Endodermal cell (in vitro differentiated cells): ENCODE results near the gene NENF. TPM values are rescaled to one million over a fixed set of nuclear protein-coding genes. Genes with fewer than 3 reads are reported as not detected.
"Not testable (repeated sequence)": the region's sequence is repeated elsewhere in the genome, so short reads cannot be mapped to it uniquely, and the experiment has no call there.

Experiments
- DNase-seq: peaks from one replicate; pipeline ENCODE4 v3.0.0-alpha.2; 2017
- H3K27ac ChIP-seq: 2 replicates; pipeline ENCODE4 v1.5.1; 2013; ENCODE audit warnings: mild to moderate bottlenecking, low read depth, low read length, moderate library complexity
- H3K27me3 ChIP-seq: 2 replicates; pipeline ENCODE4 v1.6.1; 2013; ENCODE audit warnings: mild to moderate bottlenecking, low read length, moderate library complexity; ENCODE audit not compliant: insufficient read depth, control insufficient read depth, poor library complexity, severe bottlenecking
- H3K36me3 ChIP-seq: 2 replicates; pipeline ENCODE4 v1.7.0; 2013; ENCODE audit warnings: mild to moderate bottlenecking, low read length, moderate library complexity; ENCODE audit not compliant: control insufficient read depth, insufficient read depth
- H3K4me1 ChIP-seq: one replicate; pipeline ENCODE4 v1.7.0; 2013; ENCODE audit warnings: low read length; ENCODE audit not compliant: control insufficient read depth, insufficient read depth
- H3K4me3 ChIP-seq: 2 replicates; pipeline ENCODE4 v1.5.1; 2013; ENCODE audit warnings: mild to moderate bottlenecking, low read length, moderate library complexity
- H3K9ac ChIP-seq: 2 replicates; pipeline ENCODE4 v1.6.1; 2013; ENCODE audit warnings: mild to moderate bottlenecking, low read length, moderate library complexity; ENCODE audit not compliant: poor library complexity, severe bottlenecking; ENCODE audit errors: extremely low read depth
- H3K9me3 ChIP-seq: 2 replicates; pipeline ENCODE4 v1.6.1; 2013; ENCODE audit warnings: mild to moderate bottlenecking, low read length, moderate library complexity; ENCODE audit not compliant: control insufficient read depth
- H3K27ac Mint-ChIP-seq: 2 replicates; pipeline ENCODE4 v1.8.0; 2020; ENCODE audit warnings: mixed read lengths
- H3K27me3 Mint-ChIP-seq: 2 replicates; pipeline ENCODE4 v1.8.0; 2021; ENCODE audit warnings: mild to moderate bottlenecking, mixed read lengths; ENCODE audit not compliant: insufficient read depth
- H3K36me3 Mint-ChIP-seq: 2 replicates; pipeline ENCODE4 v1.8.0; 2020; ENCODE audit warnings: low read depth, mixed read lengths
- H3K4me1 Mint-ChIP-seq: 2 replicates; pipeline ENCODE4 v1.8.0; 2020; ENCODE audit warnings: mixed read lengths
- H3K4me3 Mint-ChIP-seq: 2 replicates; pipeline ENCODE4 v1.8.0; 2020; ENCODE audit warnings: mild to moderate bottlenecking, moderate library complexity, mixed read lengths
- H3K9me3 Mint-ChIP-seq: 2 replicates; pipeline ENCODE4 v1.8.0; 2020; ENCODE audit warnings: mild to moderate bottlenecking, mixed read lengths
- WGBS, 2 experiments: methylation state at CpG; one replicate each; pipeline versions ENCODE4 v1.1.5 to v1.1.7; 2013; ENCODE audit warnings: missing lambda C conversion rate in 2 of 2, mixed read lengths in 1 of 2; ENCODE audit not compliant: insufficient coverage in 1 of 2, insufficient read length in 1 of 2; 5-methylcytosine and 5-hydroxymethylcytosine counted together
- long read RNA-seq, 4 experiments: library from polyadenylated mRNA in 2 of 4; library from RNA in 1 of 4; library from capped mRNA in 1 of 4; stranded (forward) in 3 of 4; unstranded in 1 of 4; transcript quantifications; one replicate each; pipeline ENCODE4 v2.0.0, GENCODE V29; 2020 to 2021; ENCODE audit warnings: inconsistent platforms in 1 of 4
- polyA plus RNA-seq, 2 experiments: library from polyadenylated mRNA; stranded (reverse); fragments of 50-300 nt; gene quantifications; one replicate each; pipeline ENCODE4 v1.2.3, GENCODE V29; 2013
- total RNA-seq, 2 donors: library from RNA; stranded (reverse); fragmentation: NEBNext Ultra II Directional in 1 of 2; extraction: Animal tissue kit (Norgen Biotek cat#: 25700) in 1 of 2; gene quantifications; 2 replicates in 1 of 2; 3 replicates in 1 of 2; pipeline ENCODE4 v1.2.1, GENCODE V29; 2021
- TF ChIP-seq, protein P1 (sequence below): fragments of 200-600 bp; sonication (generic); conservative IDR thresholded peaks from 2 replicates; pipeline ENCODE4 v1.5.0; 2021; ENCODE audit warnings: antibody characterized with exemption, mild to moderate bottlenecking

The NENF gene
- 10 to 100 TPM; 27.0 to 35.3 TPM for total RNA-seq
- polyA plus RNA-seq (2013, experiment 1 of 2), result 22.5 TPM
- polyA plus RNA-seq (2013, experiment 2 of 2), result 20.2 TPM
- long read RNA-seq, experiment 1, transcript NENF-201 (4 exons, 949 nt), result major isoform, 21 of 24 reads
- long read RNA-seq, experiment 1, partial matches to known transcripts, result 0 of 24 reads
- long read RNA-seq, experiment 1, other reads (novel, unspliced or antisense), result 0 of 24 reads
- long read RNA-seq, experiment 2, transcript NENF-201 (4 exons, 949 nt), result major isoform, 36 of 38 reads
- long read RNA-seq, experiment 2, partial matches to known transcripts, result 0 of 38 reads
- long read RNA-seq, experiment 2, other reads (novel, unspliced or antisense), result 0 of 38 reads
- long read RNA-seq, experiment 3, result 0 reads
- long read RNA-seq, experiment 4, partial matches to known transcripts, result 0 of 1 reads
- long read RNA-seq, experiment 4, other reads (novel, unspliced or antisense), result 0 of 1 reads

DNA sequence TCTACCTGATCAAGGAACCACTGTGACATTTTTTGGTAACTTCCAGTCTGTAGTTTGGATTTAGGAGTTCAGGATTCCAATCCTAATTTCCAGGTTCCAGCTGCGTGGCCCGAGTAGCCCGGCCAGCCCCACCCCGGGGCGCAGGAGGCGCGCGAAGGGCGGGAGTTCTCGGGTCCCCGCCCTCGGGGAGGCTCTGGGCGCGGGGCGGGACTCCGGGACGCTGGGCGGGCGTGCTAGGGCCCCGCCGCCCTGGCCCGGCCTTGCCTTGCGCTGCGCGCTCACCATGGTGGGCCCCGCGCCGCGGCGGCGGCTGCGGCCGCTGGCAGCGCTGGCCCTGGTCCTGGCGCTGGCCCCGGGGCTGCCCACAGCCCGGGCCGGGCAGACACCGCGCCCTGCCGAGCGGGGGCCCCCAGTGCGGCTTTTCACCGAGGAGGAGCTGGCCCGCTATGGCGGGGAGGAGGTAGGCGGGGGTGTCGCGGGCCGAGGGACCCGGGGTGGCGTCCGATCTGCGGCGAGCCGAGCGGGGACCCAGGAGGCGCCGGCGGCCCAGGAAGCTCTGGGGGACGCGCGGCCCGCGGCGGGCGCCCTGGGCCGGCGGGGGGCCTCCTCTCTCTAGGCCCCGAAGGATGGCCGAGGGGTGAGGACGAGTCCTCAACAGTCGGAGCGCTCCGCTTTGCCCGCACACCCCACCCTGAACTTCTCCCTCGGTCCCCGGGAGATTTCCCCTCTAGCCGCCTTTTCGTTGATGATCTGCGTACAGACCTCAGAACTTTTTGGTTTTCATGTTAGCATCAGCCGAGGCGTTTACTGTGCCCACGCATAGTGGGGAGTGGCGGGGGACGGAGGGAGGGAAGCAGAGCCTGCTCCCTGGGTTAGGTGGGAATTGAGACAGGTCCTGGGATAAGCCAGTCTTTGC is at the start of gene NENF:
TSS of gene NENF (plus strand) at position 260 of the 916 bp plus-strand sequence. CDS start at position 284, 24 bp downstream.
- peak within 1 kb of the TSS; percentile 11 for H3K9ac ChIP-seq
- H3K27ac ChIP-seq, result no peak within 1 kb of the TSS
- 1 to 4% methylated on average over 28 to 86 of the region's 86 CpGs for WGBS, 2 experiments
- Mint-ChIP-seq H3K36me3 (no peaks in the 10 kb centered on the region), H3K4me3 (peak within 1 kb of the TSS; percentile 73), H3K4me1 (peaks cover 11% of the 10 kb centered on the region), H3K27me3 (peaks cover 7% of the 10 kb centered on the region), H3K9me3 (no peaks in the 10 kb centered on the region), H3K27ac (no peak within 1 kb of the TSS)
- no peaks in the 10 kb centered on the region for H3K4me1 ChIP-seq
- TF ChIP-seq, protein P1, sequence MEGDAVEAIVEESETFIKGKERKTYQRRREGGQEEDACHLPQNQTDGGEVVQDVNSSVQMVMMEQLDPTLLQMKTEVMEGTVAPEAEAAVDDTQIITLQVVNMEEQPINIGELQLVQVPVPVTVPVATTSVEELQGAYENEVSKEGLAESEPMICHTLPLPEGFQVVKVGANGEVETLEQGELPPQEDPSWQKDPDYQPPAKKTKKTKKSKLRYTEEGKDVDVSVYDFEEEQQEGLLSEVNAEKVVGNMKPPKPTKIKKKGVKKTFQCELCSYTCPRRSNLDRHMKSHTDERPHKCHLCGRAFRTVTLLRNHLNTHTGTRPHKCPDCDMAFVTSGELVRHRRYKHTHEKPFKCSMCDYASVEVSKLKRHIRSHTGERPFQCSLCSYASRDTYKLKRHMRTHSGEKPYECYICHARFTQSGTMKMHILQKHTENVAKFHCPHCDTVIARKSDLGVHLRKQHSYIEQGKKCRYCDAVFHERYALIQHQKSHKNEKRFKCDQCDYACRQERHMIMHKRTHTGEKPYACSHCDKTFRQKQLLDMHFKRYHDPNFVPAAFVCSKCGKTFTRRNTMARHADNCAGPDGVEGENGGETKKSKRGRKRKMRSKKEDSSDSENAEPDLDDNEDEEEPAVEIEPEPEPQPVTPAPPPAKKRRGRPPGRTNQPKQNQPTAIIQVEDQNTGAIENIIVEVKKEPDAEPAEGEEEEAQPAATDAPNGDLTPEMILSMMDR, result no peak
- DNase-seq, result peak; percentile 86
- H3K27me3 ChIP-seq, result no peaks in the 10 kb centered on the region
- no peaks in the 10 kb centered on the region for H3K36me3 ChIP-seq
- no peaks in the 10 kb centered on the region for H3K9me3 ChIP-seq
- peak within 1 kb of the TSS; percentile 86 for H3K4me3 ChIP-seq

DNA sequence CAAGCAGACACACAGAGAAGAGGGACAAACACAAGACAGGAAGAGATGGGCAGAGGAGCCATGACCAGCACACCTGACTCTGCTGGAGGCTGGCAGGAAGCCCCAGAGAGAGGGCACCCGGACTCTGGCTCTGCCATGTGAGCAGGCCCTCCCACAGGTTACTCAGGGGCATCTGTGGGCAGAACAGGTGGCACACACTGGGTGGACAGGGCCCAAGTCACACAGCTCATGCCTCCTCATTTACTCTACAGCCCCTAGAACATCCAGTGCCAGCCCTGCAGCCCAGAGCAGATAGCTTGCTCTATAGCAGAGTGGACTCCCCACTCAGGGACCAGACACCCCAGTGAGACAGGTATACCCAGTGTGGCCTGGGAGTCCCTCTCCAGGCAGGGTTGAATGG is 46.7 kb upstream of the NENF start:
- Mint-ChIP-seq H3K4me3 (no peak overlapping the region), H3K4me1 (no peaks in the 10 kb centered on the region), H3K36me3 (peaks cover 74% of the 10 kb centered on the region), H3K27me3 (no peaks in the 10 kb centered on the region), H3K9me3 (peaks cover 21% of the 10 kb centered on the region), H3K27ac (no peak overlapping the region)
- no peak overlapping the region for H3K9ac ChIP-seq
- peak; percentile 32 for DNase-seq
- no peak overlapping the region for H3K4me3 ChIP-seq
- H3K36me3 ChIP-seq, result peaks cover 85% of the 10 kb centered on the region
- WGBS, 2 experiments, result 76% methylated on average over 1 of the region's 1 CpG; no CpG with 5 or more reads in 1 of the 2 experiments
- no peaks in the 10 kb centered on the region for H3K27me3 ChIP-seq
- H3K27ac ChIP-seq, result no peak overlapping the region
- H3K9me3 ChIP-seq, result peaks cover 30% of the 10 kb centered on the region
- TF ChIP-seq, protein P1, result no peak
- H3K4me1 ChIP-seq, result no peaks in the 10 kb centered on the region

DNA sequence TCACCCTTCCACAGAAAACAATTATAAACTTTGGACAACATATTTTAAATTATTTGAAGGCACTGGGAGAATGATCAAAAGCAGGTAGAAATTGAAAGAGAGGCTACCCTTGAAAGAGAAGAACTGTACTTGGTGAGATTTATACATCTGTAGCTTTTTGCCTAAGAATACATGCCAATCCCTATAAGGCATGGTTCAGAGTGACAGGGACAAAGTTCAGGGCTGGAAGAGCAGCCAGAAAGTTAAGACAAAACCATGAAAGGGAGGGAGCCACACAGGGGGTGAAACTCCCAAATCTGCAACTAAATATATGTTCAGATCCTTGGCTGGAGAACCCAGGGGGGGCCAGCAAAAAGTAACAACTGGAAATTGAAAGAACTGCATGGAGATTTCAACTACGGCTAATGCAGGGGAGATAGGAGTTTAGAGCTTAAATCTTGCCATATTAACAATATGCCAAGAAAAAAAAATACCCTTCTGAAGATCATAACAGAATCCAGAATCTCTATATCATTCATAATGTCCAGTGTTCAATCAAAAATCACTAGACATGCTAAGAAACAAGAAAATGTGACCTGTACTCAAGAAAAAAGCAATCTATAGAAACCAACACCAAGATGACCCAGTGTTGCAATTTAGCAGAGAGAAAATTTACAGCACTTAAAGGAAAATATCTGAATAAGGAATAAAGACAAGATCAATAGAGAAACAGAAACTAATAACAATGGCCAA is 43.6 kb upstream of the NENF start:
- no peaks in the 10 kb centered on the region for H3K4me1 Mint-ChIP-seq
- no peaks in the 10 kb centered on the region for H3K27me3 Mint-ChIP-seq
- 100% methylated on average over 1 of the region's 1 CpG for WGBS, 2 experiments
- Histone ChIP-seq H3K27me3 (no peaks in the 10 kb centered on the region), H3K9ac (no peak overlapping the region), H3K36me3 (peaks cover 59% of the 10 kb centered on the region), H3K4me1 (no peaks in the 10 kb centered on the region), H3K4me3 (no peak overlapping the region), H3K9me3 (peaks cover 33% of the 10 kb centered on the region), H3K27ac (no peak overlapping the region)
- peaks cover 43% of the 10 kb centered on the region for H3K9me3 Mint-ChIP-seq
- H3K4me3 Mint-ChIP-seq, result no peak overlapping the region
- TF ChIP-seq, protein P1, result no peak
- no peak for DNase-seq
- H3K36me3 Mint-ChIP-seq, result peaks cover 82% of the 10 kb centered on the region
- H3K27ac Mint-ChIP-seq, result no peak overlapping the region

DNA sequence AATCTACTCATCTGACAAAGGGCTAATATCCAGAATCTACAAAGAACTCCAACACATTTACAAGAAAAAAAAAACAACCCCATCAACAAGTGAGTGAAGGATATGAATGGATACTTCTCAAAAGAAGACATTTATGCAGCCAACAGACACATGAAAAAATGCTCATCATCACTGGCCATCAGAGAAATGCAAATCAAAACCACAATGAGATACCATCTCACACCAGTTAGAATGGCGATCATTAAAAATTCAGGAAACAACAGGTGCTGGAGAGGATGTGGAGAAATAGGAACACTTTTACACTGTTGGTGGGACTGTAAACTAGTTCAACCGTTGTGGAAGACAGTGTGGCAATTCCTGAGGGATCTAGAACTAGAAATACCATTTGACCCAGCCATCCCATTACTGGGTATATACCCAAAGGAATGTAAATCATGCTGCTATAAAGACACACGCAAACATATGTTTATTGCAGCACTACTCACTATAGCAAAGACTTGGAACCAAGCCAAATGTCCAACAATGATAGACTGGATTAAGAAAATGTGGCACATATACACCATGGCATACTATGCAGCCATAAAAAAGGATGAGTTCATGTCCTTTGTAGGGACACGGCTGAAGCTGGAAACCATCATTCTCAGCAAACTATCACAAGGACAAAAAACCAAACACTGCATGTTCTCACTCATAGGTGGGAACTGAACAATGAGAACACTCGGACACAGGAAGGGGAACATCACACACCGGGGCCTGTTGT is 36.9 kb upstream of the NENF start:
- H3K27ac Mint-ChIP-seq, DNase-seq, H3K4me1 ChIP-seq, H3K27ac ChIP-seq, H3K4me3 Mint-ChIP-seq, H3K27me3 Mint-ChIP-seq, H3K4me3 ChIP-seq, H3K9ac ChIP-seq, H3K4me1 Mint-ChIP-seq, H3K27me3 ChIP-seq: not testable (repeated sequence)
- Histone ChIP-seq H3K9me3 (peaks cover 40% of the 10 kb centered on the region), H3K36me3 (peaks cover 35% of the 10 kb centered on the region)
- Mint-ChIP-seq H3K9me3 (peaks cover 62% of the 10 kb centered on the region), H3K36me3 (peaks cover 77% of the 10 kb centered on the region)
- WGBS, 2 experiments, result 99 to 100% methylated on average over 1 to 5 of the region's 6 CpGs
